Measurements from ENCODE around the gene DISP2.

- no peak for TF ChIP-seq EZH2phosphoT487 (IDR thresholded peaks at IDR 0.05; ENCODE audit: borderline replicate concordance)
- no peak for TF ChIP-seq CTCF (conservative IDR thresholded peaks at IDR 0.05; ENCODE audit: low read length)
These were observed 5.6 kb upstream of the DISP2 start for GRCh38 chr15:40352281-40352901.
